PC-9 (cell line): ENCODE data around the gene ZNF81. TPM values are rescaled to one million over a fixed set of nuclear protein-coding genes. Genes with fewer than 3 reads are reported as not detected.

Experiments
- BruUV-seq: library from RNA; stranded (reverse); fragments of 400-500 nt; replicated peaks from 2 replicates; lab custom pipeline; 2021; lab: Mats Ljungman, UMichigan
- CTCF ChIA-PET: fragments of 300-600 bp; sonication (Branson Sonifier 250); formaldehyde crosslinking; loops from one replicate; lab custom pipeline; 2022; ENCODE audit warnings: antibody characterized with exemption; lab: Charles Lee
- POLR2A ChIA-PET: fragments of 300-600 bp; sonication (Branson Sonifier 250); formaldehyde crosslinking; loops from one replicate; lab custom pipeline; 2022; ENCODE audit warnings: antibody characterized with exemption; ENCODE audit not compliant: unreplicated experiment; lab: Charles Lee
- DNase-seq, 2 experiments: peaks; one replicate each; pipeline versions ENCODE4 v3.0.0 to v3.0.0-alpha.2; 2015 to 2022; ENCODE audit warnings: mixed read lengths in 1 of 2
- H2AFZ ChIP-seq: fragments of 200-600 bp; sonication (generic); 2 replicates; pipeline ENCODE4 v1.8.1; 2017; ENCODE audit warnings: antibody characterized with exemption
- H3F3A ChIP-seq: fragments of 200-600 bp; sonication (generic); 2 replicates; pipeline ENCODE4 v1.8.1; 2017; ENCODE audit warnings: antibody characterized with exemption, mild to moderate bottlenecking, low read depth; ENCODE audit not compliant: insufficient read depth
- H3K27ac ChIP-seq: fragments of 200-600 bp; sonication (generic); 2 replicates; pipeline ENCODE4 v1.6.1; 2016; ENCODE audit warnings: mixed run types
- H3K27me3 ChIP-seq: fragments of 200-600 bp; sonication (generic); 2 replicates; pipeline ENCODE4 v1.6.1; 2016; ENCODE audit warnings: low read depth, mixed run types; ENCODE audit not compliant: insufficient read depth
- H3K36me3 ChIP-seq: fragments of 200-600 bp; sonication (generic); 2 replicates; pipeline ENCODE4 v1.6.1; 2016; ENCODE audit warnings: low read depth, mixed run types
- H3K4me1 ChIP-seq: fragments of 200-600 bp; sonication (generic); replicated peaks from 2 replicates; pipeline ENCODE4 v1.6.1; 2016; ENCODE audit warnings: mixed run types; ENCODE audit not compliant: insufficient read depth
- H3K4me2 ChIP-seq: fragments of 200-600 bp; sonication (generic); 2 replicates; pipeline ENCODE4 v1.6.1; 2017; ENCODE audit warnings: mixed run types
- H3K4me3 ChIP-seq: fragments of 200-600 bp; sonication (generic); 2 replicates; pipeline ENCODE4 v1.6.1; 2016; ENCODE audit warnings: mixed run types
- H3K79me2 ChIP-seq: fragments of 200-600 bp; sonication (generic); 2 replicates; pipeline ENCODE4 v1.6.1; 2017; ENCODE audit warnings: low read depth, mixed run types
- H3K9me2 ChIP-seq: fragments of 200-600 bp; sonication (generic); 2 replicates; pipeline ENCODE4 v1.8.1; 2017; ENCODE audit warnings: mild to moderate bottlenecking; ENCODE audit not compliant: insufficient read depth
- H3K9me3 ChIP-seq: fragments of 200-600 bp; sonication (generic); 2 replicates; pipeline ENCODE4 v1.8.1; 2016; ENCODE audit warnings: low read depth; ENCODE audit not compliant: insufficient read depth
- H4K20me1 ChIP-seq: fragments of 200-600 bp; sonication (generic); 2 replicates; pipeline ENCODE4 v1.8.1; 2017; ENCODE audit not compliant: insufficient read depth
- EZH2 ChIP-seq: fragments of 200-600 bp; sonication (generic); IDR thresholded peaks from 2 replicates; pipeline ENCODE4 v1.8.0; 2017; ENCODE audit warnings: antibody characterized with exemption, low read depth
- intact Hi-C: fragments of 100-400 bp; cut with micrococcal nuclease; formaldehyde crosslinking; loops from one replicate; pipeline ENCODE4 v1.10.0; 2022; ENCODE audit not compliant: unreplicated experiment
- total RNA-seq: library from RNA; stranded (reverse); gene quantifications from 2 replicates; pipeline ENCODE4 v1.2.3, GENCODE V29; 2021
- TF ChIP-seq, protein P1 (sequence below): fragments of 200-600 bp; sonication (generic); conservative IDR thresholded peaks from 2 replicates; pipeline ENCODE4 v1.6.1; 2017; ENCODE audit warnings: mixed run types, antibody characterized with exemption, mild to moderate bottlenecking, moderate library complexity

ZNF81 gene
- total RNA-seq, 1 experiment from 2014 or later: 2.0 TPM

DNA sequence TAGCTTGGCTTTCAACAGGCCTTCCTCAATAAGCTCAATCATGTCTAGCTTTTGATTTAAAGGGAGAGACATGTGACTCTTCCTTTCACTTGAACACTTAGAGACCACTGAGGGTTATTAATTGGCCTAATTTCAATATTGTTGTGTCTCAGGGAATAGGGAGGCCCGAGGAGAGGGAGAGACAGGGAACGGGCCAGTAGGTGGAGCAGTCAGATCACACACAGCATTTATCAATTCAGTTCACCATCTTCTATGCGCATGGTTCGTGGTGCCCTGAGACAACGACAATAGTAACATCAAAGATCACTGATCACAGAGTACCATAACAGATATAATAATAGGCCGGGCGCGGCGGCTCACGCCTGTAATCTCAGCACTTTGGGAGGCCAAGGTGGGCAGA, 17.8 kb downstream of the ZNF81 start:
- no peak for DNase-seq
- intact Hi-C loops: loop anchor here (5.0 kb wide), 1 partner anchor 173 kb away; no protein-coding TSS in a partner anchor
- CTCF ChIA-PET: no interaction called here
- H3K27me3 ChIP-seq: no peaks in the 10 kb centered on the region
- POLR2A ChIA-PET: no interaction called here
- no peaks in the 10 kb centered on the region for H3K9me3 ChIP-seq
- TF ChIP-seq, protein P1, sequence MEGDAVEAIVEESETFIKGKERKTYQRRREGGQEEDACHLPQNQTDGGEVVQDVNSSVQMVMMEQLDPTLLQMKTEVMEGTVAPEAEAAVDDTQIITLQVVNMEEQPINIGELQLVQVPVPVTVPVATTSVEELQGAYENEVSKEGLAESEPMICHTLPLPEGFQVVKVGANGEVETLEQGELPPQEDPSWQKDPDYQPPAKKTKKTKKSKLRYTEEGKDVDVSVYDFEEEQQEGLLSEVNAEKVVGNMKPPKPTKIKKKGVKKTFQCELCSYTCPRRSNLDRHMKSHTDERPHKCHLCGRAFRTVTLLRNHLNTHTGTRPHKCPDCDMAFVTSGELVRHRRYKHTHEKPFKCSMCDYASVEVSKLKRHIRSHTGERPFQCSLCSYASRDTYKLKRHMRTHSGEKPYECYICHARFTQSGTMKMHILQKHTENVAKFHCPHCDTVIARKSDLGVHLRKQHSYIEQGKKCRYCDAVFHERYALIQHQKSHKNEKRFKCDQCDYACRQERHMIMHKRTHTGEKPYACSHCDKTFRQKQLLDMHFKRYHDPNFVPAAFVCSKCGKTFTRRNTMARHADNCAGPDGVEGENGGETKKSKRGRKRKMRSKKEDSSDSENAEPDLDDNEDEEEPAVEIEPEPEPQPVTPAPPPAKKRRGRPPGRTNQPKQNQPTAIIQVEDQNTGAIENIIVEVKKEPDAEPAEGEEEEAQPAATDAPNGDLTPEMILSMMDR: no peak; the same call in 1 of the 2 replicates
- TF ChIP-seq EZH2: no peak
- H3K9me2 ChIP-seq: no peaks in the 10 kb centered on the region
- no peaks in the 10 kb centered on the region for H3K79me2 ChIP-seq
- no peak overlapping the region for H3K4me2 ChIP-seq
- H3K27ac ChIP-seq: no peak overlapping the region
- no peaks in the 10 kb centered on the region for H3K4me1 ChIP-seq
- H3K4me3 ChIP-seq: no peak overlapping the region
- no peaks in the 10 kb centered on the region for H3K36me3 ChIP-seq
- H2AFZ ChIP-seq: no peak overlapping the region
- no peaks in the 10 kb centered on the region for H4K20me1 ChIP-seq
- BruUV-seq: no TSS peak
- H3F3A ChIP-seq: no peaks in the 10 kb centered on the region

DNA sequence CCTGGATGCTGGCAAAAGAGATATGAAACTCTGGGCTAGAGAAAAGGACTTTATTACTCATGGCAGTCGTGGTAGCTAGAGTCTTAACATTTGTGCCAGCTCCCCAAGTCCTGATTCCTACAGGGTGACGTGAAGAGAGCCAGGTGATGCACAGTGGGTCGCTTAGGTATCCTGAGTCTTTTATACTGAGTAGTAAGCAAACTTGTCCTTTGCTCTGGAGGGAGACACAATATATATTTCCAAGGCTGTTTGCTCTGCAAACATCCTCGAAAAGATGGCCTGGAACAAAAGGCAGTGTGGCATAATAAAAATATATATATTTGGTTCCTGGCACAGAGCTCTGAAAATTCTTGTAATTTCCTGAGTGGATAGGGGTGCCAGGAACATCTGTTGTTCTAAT, 23.0 kb downstream of the ZNF81 start:
- Histone ChIP-seq H3F3A (no peaks in the 10 kb centered on the region), H3K9me3 (no peaks in the 10 kb centered on the region), H3K9me2 (no peaks in the 10 kb centered on the region), H3K4me3 (no peak overlapping the region), H3K36me3 (no peaks in the 10 kb centered on the region), H3K79me2 (no peaks in the 10 kb centered on the region), H3K4me1 (no peaks in the 10 kb centered on the region), H3K27ac (no peak overlapping the region), H3K27me3 (no peaks in the 10 kb centered on the region), H3K4me2 (no peak overlapping the region), H4K20me1 (no peaks in the 10 kb centered on the region), H2AFZ (no peak overlapping the region)
- CTCF ChIA-PET: no interaction called here
- intact Hi-C loops: no loop called here
- no peak for TF ChIP-seq EZH2
- TF ChIP-seq, protein P1: no peak
- no peak for DNase-seq
- POLR2A ChIA-PET: no interaction called here
- BruUV-seq: no TSS peak

DNA sequence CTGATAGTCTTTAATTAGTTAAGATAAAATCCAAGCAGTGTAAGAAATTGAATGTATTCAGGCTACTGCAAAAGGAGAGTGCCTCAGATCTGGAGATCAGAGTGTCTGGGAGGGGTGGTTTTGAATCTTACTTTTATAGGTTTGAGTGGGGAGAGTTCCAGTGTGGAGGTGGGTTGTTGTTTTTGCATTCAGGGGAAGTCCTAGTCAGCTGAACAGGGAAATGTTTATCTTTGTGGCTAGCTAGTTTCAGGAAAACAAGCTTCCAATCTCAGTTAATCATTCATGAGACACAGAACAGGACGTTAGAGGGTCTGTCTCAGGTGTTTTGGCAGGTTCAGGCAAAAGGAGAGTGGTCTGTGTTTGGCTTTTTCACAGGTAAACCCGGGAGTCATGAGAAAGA, 26.0 kb downstream of the ZNF81 start:
- TF ChIP-seq, protein P1: no peak
- TF ChIP-seq EZH2: no peak
- ChIA-PET CTCF (no interaction called here), POLR2A (no interaction called here)
- Histone ChIP-seq H3K4me2 (no peak overlapping the region), H3K79me2 (no peaks in the 10 kb centered on the region), H3K4me1 (no peaks in the 10 kb centered on the region), H2AFZ (no peak overlapping the region), H3K9me3 (no peaks in the 10 kb centered on the region), H4K20me1 (no peaks in the 10 kb centered on the region), H3K27ac (no peak overlapping the region), H3K9me2 (no peaks in the 10 kb centered on the region), H3F3A (no peaks in the 10 kb centered on the region), H3K4me3 (no peak overlapping the region), H3K36me3 (no peaks in the 10 kb centered on the region), H3K27me3 (no peaks in the 10 kb centered on the region)
- intact Hi-C loops: no loop called here
- no peak for DNase-seq
- no TSS peak for BruUV-seq
